ENCODE data around the gene KIF15.
"Not testable (repeated sequence)": the region's sequence is repeated elsewhere in the genome, so short reads cannot be mapped to it uniquely, and the experiment has no call there.

Gene KIF15

GRCh38 chr3:44825264-44825925, 63.8 kb downstream of the KIF15 start:
- in situ Hi-C loops (cut with MboI; ENCODE audit: low sequenced_read_pairs): no loop called here

GRCh38 chr3:44827196-44827595, 65.6 kb downstream of the KIF15 start:
- in situ Hi-C loops (cut with MboI; ENCODE audit: low sequenced_read_pairs): no loop called here

- in situ Hi-C loops (cut with MboI; ENCODE audit: low sequenced_read_pairs): no loop called here
Observed at GRCh38 chr3:44831232-44831631, 69.6 kb downstream of the KIF15 start.

GRCh38 chr3:44832032-44832431, 70.4 kb downstream of the KIF15 start:
- in situ Hi-C loops (cut with MboI; ENCODE audit: low sequenced_read_pairs): no loop called here

GRCh38 chr3:44832965-44833364, 71.4 kb downstream of the KIF15 start:
- in situ Hi-C loops (cut with MboI; ENCODE audit: low sequenced_read_pairs): no loop called here

GRCh38 chr3:44833394-44833793, 71.8 kb downstream of the KIF15 start:
- in situ Hi-C loops (cut with MboI; ENCODE audit: low sequenced_read_pairs): no loop called here

- in situ Hi-C loops (cut with MboI; ENCODE audit: low sequenced_read_pairs): no loop called here
Observed at GRCh38 chr3:44835684-44836083, 74.1 kb downstream of the KIF15 start.

- in situ Hi-C loops (cut with MboI; ENCODE audit: low sequenced_read_pairs): no loop called here
Observed at GRCh38 chr3:44842376-44842775, 80.8 kb downstream of the KIF15 start.

GRCh38 chr3:44845528-44846520, 84.2 kb downstream of the KIF15 start:
- in situ Hi-C loops (cut with MboI; ENCODE audit: low sequenced_read_pairs): no loop called here

GRCh38 chr3:44848634-44849033, 87.0 kb downstream of the KIF15 start:
- in situ Hi-C loops (cut with MboI; ENCODE audit: low sequenced_read_pairs): no loop called here

GRCh38 chr3:44856663-44857062, 95.1 kb downstream of the KIF15 start:
- in situ Hi-C loops (cut with MboI; ENCODE audit: low sequenced_read_pairs): not testable (repeated sequence)

- in situ Hi-C loops (cut with MboI; ENCODE audit: low sequenced_read_pairs): no loop called here
Observed at GRCh38 chr3:44860117-44860516, 98.5 kb downstream of the KIF15 start.

GRCh38 chr3:44861412-44862225, 100.0 kb downstream of the KIF15 start, which contains the start of gene TMEM42:
Gene TMEM42 (plus strand): TSS chr3:44861912. CDS start chr3:44861925, 13 bp downstream.
- in situ Hi-C loops (cut with MboI; ENCODE audit: low sequenced_read_pairs): no loop called here

GRCh38 chr3:44862226-44862637, 100.6 kb downstream of the KIF15 start:
- in situ Hi-C loops (cut with MboI; ENCODE audit: low sequenced_read_pairs): no loop called here

GRCh38 chr3:44865272-44866035, 103.9 kb downstream of the KIF15 start:
- in situ Hi-C loops (cut with MboI; ENCODE audit: low sequenced_read_pairs): no loop called here

- in situ Hi-C loops (cut with MboI; ENCODE audit: low sequenced_read_pairs): no loop called here
Observed at GRCh38 chr3:44867421-44868111, 106.0 kb downstream of the KIF15 start.

GRCh38 chr3:44870375-44871061, 108.9 kb downstream of the KIF15 start:
- in situ Hi-C loops (cut with MboI; ENCODE audit: low sequenced_read_pairs): no loop called here

GRCh38 chr3:44874308-44874707, 112.7 kb downstream of the KIF15 start, which contains the start of gene TGM4:
Gene TGM4 (plus strand): TSS chr3:44874608. CDS start chr3:44874679, 71 bp downstream.
- in situ Hi-C loops (cut with MboI; ENCODE audit: low sequenced_read_pairs): no loop called here

GRCh38 chr3:44875596-44875995, 114.0 kb downstream of the KIF15 start:
- in situ Hi-C loops (cut with MboI; ENCODE audit: low sequenced_read_pairs): no loop called here
